Activated naive CD4-positive, alpha-beta T cell treated with anti-CD3 and anti-CD28 coated beads for 36 hours (primary cell): Measurements from ENCODE around the gene KLRC1. TPM values are rescaled to one million over a fixed set of nuclear protein-coding genes. Genes with fewer than 3 reads are reported as not detected.
"Not testable (repeated sequence)": the region's sequence is repeated elsewhere in the genome, so short reads cannot be mapped to it uniquely, and the experiment has no call there.

ENCODE experiments used
- CTCF ChIA-PET: fragments of 350-600 bp; sonication (Branson Sonifier 250); formaldehyde crosslinking; loops from one replicate; lab custom pipeline; 2021; ENCODE audit warnings: antibody characterized with exemption; lab: Charles Lee
- DNase-seq: peaks from one replicate; pipeline ENCODE4 v3.0.0-alpha.2; 2020
- H3K27ac Mint-ChIP-seq: one replicate; pipeline ENCODE4 v1.8.0; 2021; ENCODE audit warnings: mild to moderate bottlenecking, mixed read lengths
- H3K27me3 Mint-ChIP-seq: one replicate; pipeline ENCODE4 v1.8.0; 2021; ENCODE audit warnings: low read depth, mixed read lengths
- H3K36me3 Mint-ChIP-seq: one replicate; pipeline ENCODE4 v1.8.0; 2021; ENCODE audit warnings: low read depth, mixed read lengths
- H3K4me1 Mint-ChIP-seq: one replicate; pipeline ENCODE4 v1.8.0; 2021; ENCODE audit warnings: low read depth, mixed read lengths
- H3K4me3 Mint-ChIP-seq: one replicate; pipeline ENCODE4 v1.8.0; 2021; ENCODE audit warnings: mild to moderate bottlenecking, moderate library complexity, mixed read lengths
- H3K9me3 Mint-ChIP-seq: one replicate; pipeline ENCODE4 v1.8.0; 2021; ENCODE audit warnings: mixed read lengths
- intact Hi-C: fragments of 100-400 bp; cut with micrococcal nuclease; formaldehyde crosslinking; loops from one replicate; pipeline ENCODE4 v1.15.1; 2023
- total RNA-seq, 2 experiments: library from RNA; stranded (reverse); gene quantifications; one replicate each; pipeline ENCODE4 v1.2.3, GENCODE V29; 2021

KLRC1 gene
- total RNA-seq, 2 experiments from 2014 or later: 0.21 TPM; not detected in 1

DNA sequence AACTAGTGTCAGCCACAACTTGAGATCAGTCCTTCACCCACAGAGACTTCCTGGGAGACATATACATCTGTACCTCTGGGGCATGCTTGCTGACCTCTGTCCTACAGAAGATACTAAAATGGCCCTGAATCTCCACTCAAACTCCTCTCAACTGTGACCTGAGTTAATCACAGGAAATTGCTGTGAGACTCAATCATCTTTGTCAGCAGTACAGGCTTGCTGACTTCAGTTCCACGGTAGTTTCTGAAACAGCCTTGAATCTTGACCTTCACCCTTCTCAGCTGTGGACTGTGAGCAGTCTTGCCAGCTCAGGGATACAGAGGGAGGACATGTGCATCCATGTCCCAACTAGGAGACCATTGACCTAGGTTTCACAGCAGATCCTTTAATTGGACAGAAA, 1.4 kb upstream of the KLRC1 start:
- Mint-ChIP-seq H3K4me1 (no peaks in the 10 kb centered on the region), H3K27me3 (no peaks in the 10 kb centered on the region), H3K4me3 (no peak overlapping the region), H3K9me3 (peaks cover 24% of the 10 kb centered on the region), H3K36me3 (peaks cover 4% of the 10 kb centered on the region), H3K27ac (no peak overlapping the region)
- intact Hi-C loops: no loop called here
- no peak for DNase-seq
- CTCF ChIA-PET: no interaction called here

- Mint-ChIP-seq H3K27me3 (no peaks in the 10 kb centered on the region), H3K4me3 (no peak overlapping the region), H3K9me3 (no peaks in the 10 kb centered on the region), H3K4me1 (no peaks in the 10 kb centered on the region), H3K36me3 (no peaks in the 10 kb centered on the region), H3K27ac (no peak overlapping the region)
- no peak for DNase-seq
- intact Hi-C loops: no loop called here
- CTCF ChIA-PET: no interaction called here
These were observed 4.9 kb downstream of the KLRC1 start for GRCh38 chr12:10448236-10448635.

DNA sequence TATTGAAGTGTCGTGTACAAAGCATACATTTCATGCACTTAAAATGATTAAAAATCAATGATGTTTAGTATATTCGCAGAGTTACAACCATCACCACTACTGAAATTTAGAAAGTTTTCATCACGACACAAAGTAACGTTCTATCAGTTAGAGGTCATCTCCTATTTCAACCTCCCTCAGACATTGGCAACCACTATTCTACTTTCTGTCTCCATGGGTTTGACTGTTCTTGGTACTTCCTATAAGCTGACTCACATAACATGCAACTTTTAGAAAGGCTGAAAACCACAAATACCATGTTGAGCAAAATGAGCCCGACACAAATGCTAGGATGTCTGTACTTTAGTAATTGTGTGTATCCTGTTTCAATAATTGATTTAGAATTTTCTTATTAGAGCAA, 7.1 kb downstream of the KLRC1 start:
- H3K27ac Mint-ChIP-seq, CTCF ChIA-PET, DNase-seq, H3K36me3 Mint-ChIP-seq, H3K4me1 Mint-ChIP-seq, H3K27me3 Mint-ChIP-seq, intact Hi-C loops, H3K9me3 Mint-ChIP-seq, H3K4me3 Mint-ChIP-seq: not testable (repeated sequence)

DNA sequence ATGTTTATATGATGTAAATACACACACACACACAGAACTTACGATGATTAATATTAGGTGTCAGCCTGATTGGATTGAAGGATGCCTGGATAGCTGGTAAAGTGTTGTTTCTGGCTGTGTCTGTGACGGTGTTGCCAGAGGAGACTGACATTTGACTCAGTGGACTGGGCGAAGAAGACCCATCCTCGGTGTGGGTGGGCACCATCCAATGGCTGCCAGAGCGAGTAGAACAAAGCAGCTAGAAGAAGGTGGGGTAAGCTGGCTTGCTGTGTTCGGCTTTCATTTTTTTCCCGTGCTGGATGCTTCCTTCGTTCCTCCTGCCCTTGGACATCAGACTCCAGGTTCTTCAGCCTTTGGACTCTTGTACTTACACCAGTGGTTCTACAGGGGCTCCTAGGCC, 12.0 kb downstream of the KLRC1 start:
- H3K27ac Mint-ChIP-seq, H3K4me3 Mint-ChIP-seq, intact Hi-C loops, H3K27me3 Mint-ChIP-seq, H3K36me3 Mint-ChIP-seq, DNase-seq, H3K9me3 Mint-ChIP-seq, CTCF ChIA-PET, H3K4me1 Mint-ChIP-seq: not testable (repeated sequence)

DNA sequence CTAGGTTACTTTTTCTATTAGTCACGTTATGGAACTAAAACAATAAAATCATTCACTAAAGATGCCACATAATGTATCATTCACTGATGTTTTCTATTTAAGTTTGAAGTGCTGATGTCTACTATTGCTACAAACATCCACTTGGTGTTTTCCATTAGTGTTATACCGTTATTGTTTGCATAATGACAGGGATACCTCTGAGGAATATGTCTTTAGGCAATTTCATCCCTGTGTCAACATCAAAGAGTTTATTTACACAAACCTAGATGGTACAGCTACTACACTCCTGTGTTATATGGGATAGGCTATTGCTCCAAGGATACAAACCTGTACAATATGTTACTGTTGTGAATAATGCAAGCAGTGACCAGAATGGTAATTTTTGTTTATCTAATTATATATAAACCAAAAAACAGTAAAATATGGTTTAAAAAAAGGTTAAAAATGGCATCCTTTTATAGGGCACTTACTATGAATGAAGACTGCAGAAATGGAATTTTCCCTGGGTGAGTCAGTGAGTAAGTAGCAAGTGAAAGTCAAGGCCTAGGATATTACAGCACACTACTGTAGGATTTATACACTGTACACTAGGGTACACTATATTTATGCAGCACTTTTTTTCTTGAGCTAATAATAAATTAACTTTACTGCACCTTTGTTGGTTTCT, 13.4 kb downstream of the KLRC1 start:
- intact Hi-C loops, H3K4me3 Mint-ChIP-seq, DNase-seq, H3K4me1 Mint-ChIP-seq, CTCF ChIA-PET, H3K27me3 Mint-ChIP-seq, H3K9me3 Mint-ChIP-seq, H3K36me3 Mint-ChIP-seq, H3K27ac Mint-ChIP-seq: not testable (repeated sequence)

- H3K36me3 Mint-ChIP-seq, DNase-seq, CTCF ChIA-PET, H3K4me1 Mint-ChIP-seq, intact Hi-C loops, H3K27ac Mint-ChIP-seq, H3K27me3 Mint-ChIP-seq, H3K4me3 Mint-ChIP-seq, H3K9me3 Mint-ChIP-seq: not testable (repeated sequence)
These were observed 15.6 kb downstream of the KLRC1 start for GRCh38 chr12:10437601-10438000.

DNA sequence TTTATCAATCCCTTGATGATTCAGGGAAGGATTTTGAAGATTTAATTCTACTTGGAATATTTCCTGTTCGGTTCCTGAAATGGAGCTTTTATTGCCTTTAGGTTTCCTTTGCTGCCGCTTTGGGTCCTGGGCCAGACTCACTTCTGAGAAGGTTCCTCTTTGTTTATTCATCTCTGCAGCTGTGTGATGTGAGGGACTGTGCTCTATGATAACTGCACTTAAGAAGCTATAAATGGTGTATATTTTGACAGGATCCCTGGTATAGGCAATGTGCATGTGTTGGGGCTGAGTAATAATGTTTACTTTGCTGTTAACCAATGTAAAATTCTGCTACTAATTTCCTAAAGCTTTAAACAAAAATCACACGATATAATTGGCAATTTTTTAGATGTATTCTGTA, 17.4 kb downstream of the KLRC1 start, which contains the start of gene KLRC2:
Gene KLRC2 (minus strand): TSS at position 195 of the 400 bp plus-strand sequence. CDS start 24 bp downstream, at position 171.
- H3K4me1 Mint-ChIP-seq, DNase-seq, H3K27me3 Mint-ChIP-seq, H3K9me3 Mint-ChIP-seq, CTCF ChIA-PET, H3K27ac Mint-ChIP-seq, H3K4me3 Mint-ChIP-seq, H3K36me3 Mint-ChIP-seq, intact Hi-C loops: not testable (repeated sequence)

- H3K27ac Mint-ChIP-seq, CTCF ChIA-PET: not testable (repeated sequence)
These were observed 22.6 kb downstream of the KLRC1 start for GRCh38 chr12:10430623-10431022.

GRCh38 chr12:10425938-10426337, 27.2 kb downstream of the KLRC1 start:
- H3K9me3 Mint-ChIP-seq, intact Hi-C loops, H3K36me3 Mint-ChIP-seq, H3K4me1 Mint-ChIP-seq, DNase-seq, H3K27ac Mint-ChIP-seq, H3K4me3 Mint-ChIP-seq, CTCF ChIA-PET, H3K27me3 Mint-ChIP-seq: not testable (repeated sequence)

More at GRCh38 chr12:10430623-10431022, 22.6 kb downstream of the KLRC1 start:
- H3K27me3 Mint-ChIP-seq, DNase-seq, H3K4me3 Mint-ChIP-seq, H3K4me1 Mint-ChIP-seq, H3K9me3 Mint-ChIP-seq, H3K36me3 Mint-ChIP-seq, intact Hi-C loops: not testable (repeated sequence)

GRCh38 chr12:10424260-10424899, 28.8 kb downstream of the KLRC1 start:
- H3K9me3 Mint-ChIP-seq, H3K4me1 Mint-ChIP-seq, DNase-seq, CTCF ChIA-PET, H3K27ac Mint-ChIP-seq, H3K4me3 Mint-ChIP-seq, H3K27me3 Mint-ChIP-seq, H3K36me3 Mint-ChIP-seq, intact Hi-C loops: not testable (repeated sequence)

- DNase-seq, H3K27ac Mint-ChIP-seq, H3K9me3 Mint-ChIP-seq, H3K4me1 Mint-ChIP-seq, H3K27me3 Mint-ChIP-seq, H3K4me3 Mint-ChIP-seq, H3K36me3 Mint-ChIP-seq, intact Hi-C loops, CTCF ChIA-PET: not testable (repeated sequence)
These were observed 31.0 kb downstream of the KLRC1 start for GRCh38 chr12:10422159-10422558.

- H3K27ac Mint-ChIP-seq, H3K9me3 Mint-ChIP-seq, DNase-seq, intact Hi-C loops, H3K4me1 Mint-ChIP-seq, H3K36me3 Mint-ChIP-seq, CTCF ChIA-PET, H3K27me3 Mint-ChIP-seq, H3K4me3 Mint-ChIP-seq: not testable (repeated sequence)
These were observed 32.8 kb downstream of the KLRC1 start, which contains the start of gene KLRC3 for GRCh38 chr12:10420334-10420733. KLRC3 (minus strand) TSS chr12:10420595; CDS start chr12:10420550, 45 bp downstream.

DNA sequence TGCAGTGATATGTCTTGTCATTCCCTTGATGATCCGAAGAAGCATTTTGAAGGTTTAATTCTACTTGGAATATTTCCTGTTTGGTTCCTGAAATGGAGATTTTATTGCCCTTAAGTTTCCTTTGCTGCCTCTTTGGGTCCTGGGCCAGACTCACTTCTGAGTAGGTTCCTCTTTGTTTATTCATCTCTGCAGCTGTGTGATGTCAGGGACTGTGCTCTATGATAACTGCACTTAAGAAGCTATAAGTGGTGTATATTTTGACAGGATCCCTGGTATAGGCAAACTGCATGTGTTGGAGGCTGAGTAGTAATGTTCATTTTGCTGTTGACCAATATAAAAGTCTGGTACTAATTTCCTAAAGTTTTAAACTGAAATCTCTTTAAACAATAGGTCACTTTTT, 43.8 kb downstream of the KLRC1 start, which contains the start of gene KLRC4:
Gene KLRC4 (minus strand): TSS at position 366 of the 400 bp plus-strand sequence. CDS start 182 bp downstream, at position 184.
- Mint-ChIP-seq H3K27ac (no peak within 1 kb of the TSS), H3K4me3 (no peak within 1 kb of the TSS), H3K9me3 (no peaks in the 10 kb centered on the region), H3K36me3 (no peaks in the 10 kb centered on the region), H3K4me1 (no peaks in the 10 kb centered on the region), H3K27me3 (peaks cover 2% of the 10 kb centered on the region)
- CTCF ChIA-PET: no interaction called here
- intact Hi-C loops: no loop called here
- no peak for DNase-seq
